Prostate gland (tissue), 2 donors: ENCODE data around the gene TREML4.
"Not testable (repeated sequence)": the region's sequence is repeated elsewhere in the genome, so short reads cannot be mapped to it uniquely, and the experiment has no call there.

Experiments
- CTCF ChIP-seq, 4 experiments: fragments of 200-600 bp in 2 of 4; fragments of 450-650 bp in 2 of 4; sonication (generic) in 2 of 4; IDR thresholded peaks; 1 replicate in 3 of 4; 2 replicates in 1 of 4; pipeline ENCODE4 v1.5.1; 2016 to 2019; ENCODE audit warnings: antibody characterized with exemption in 4 of 4, mild to moderate bottlenecking in 2 of 4, moderate library complexity in 2 of 4
- POLR2A ChIP-seq: fragments of 450-650 bp; IDR thresholded peaks from one replicate; pipeline ENCODE4 v1.6.1; 2016; ENCODE audit warnings: antibody characterized with exemption, mild to moderate bottlenecking
- POLR2AphosphoS5 ChIP-seq: sonication (generic); formaldehyde crosslinking; IDR thresholded peaks from one replicate; pipeline ENCODE4 v1.6.1; 2017; ENCODE audit warnings: antibody characterized with exemption

- not testable (repeated sequence) for TF ChIP-seq CTCF (IDR thresholded peaks at IDR 0.05); POLR2A; POLR2AphosphoS5
Measured at GRCh38 chr6:41246529-41246928, 18.4 kb downstream of the TREML4 start.
